Fibroblast of skin of abdomen (primary cell): Measurements from ENCODE around the gene LRRC4C.
"Not testable (repeated sequence)": the region's sequence is repeated elsewhere in the genome, so short reads cannot be mapped to it uniquely, and the experiment has no call there.

ENCODE experiments used
- DNase-seq: peaks from one replicate; pipeline ENCODE4 v3.0.0-alpha.2; 2013

Gene LRRC4C

GRCh38 chr11:40219401-40219800 lies 1240.1 kb downstream of the LRRC4C start:
- no peak for DNase-seq

GRCh38 chr11:40215556-40215955 lies 1243.9 kb downstream of the LRRC4C start:
- DNase-seq: no peak

DNA sequence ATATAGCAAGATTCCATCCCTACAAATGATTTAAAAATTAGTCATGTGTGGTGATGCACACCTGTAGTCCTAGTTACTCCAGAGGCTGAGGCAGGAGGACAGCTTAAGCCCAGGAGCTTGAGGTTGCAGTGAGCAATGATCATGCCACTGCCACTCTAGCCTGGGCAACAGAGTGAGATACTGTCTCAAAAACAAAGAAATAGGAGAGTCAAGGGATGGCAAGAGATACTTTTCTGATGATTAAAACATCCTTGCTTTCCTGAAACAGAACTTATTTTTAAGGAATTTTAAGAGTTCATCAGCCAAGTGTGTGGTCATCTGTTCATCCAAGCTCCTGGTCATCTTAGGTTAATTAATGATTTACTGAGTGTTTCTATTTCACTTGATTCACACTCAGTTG lies 1252.0 kb downstream of the LRRC4C start:
- no peak for DNase-seq

DNA sequence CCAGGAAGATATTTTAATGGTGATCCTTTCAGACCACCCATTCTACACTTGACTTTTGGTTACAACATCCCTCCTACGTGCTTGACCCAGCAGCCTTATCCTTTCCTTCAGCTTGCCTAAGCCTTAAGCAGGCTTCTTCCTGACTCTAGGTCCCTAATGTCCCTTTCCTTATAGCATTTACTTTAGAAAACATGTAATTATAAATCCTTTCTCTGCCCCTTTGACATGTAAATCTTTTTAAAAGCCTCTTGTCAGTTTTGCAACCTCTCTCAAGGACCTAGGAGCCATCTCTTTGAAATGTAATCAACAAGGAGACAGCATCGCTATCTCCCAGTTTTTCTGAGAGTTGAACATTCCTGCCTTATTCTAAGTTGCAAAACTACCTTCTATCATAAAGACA lies 1255.2 kb downstream of the LRRC4C start:
- DNase-seq: no peak

GRCh38 chr11:40203606-40204005 lies 1255.8 kb downstream of the LRRC4C start:
- DNase-seq: no peak

DNA sequence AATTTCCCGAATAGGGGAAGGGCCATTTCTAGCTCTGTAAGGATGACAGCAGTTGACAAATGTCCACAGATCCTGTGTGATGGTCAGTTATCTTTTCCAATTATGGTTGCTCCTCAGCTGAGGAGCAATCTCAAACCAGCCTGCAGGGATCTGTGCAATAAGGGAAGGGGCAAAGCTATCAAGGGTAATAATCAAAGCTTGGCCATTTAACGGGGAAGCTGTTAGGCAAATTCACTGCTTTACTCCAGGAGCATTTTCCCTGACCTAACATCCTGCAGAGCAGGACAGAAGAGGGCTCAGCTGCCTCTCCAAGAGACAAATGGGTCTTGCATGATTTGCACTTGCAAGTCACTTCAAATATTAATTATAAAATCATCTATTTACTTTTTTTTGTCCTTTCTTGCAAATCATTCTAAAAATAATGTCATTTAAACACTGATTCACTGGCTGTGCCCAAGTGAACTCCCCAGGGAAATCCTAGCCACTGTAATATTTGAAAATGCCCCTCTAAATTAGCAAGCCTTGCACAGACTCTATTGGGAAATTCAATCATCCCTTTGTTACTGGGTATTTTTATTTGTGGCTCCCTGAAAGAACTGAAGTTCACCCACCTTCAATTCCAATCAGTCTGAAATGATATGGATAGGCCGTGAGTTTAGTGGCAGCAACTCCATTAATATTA lies 1256.7 kb downstream of the LRRC4C start:
- DNase-seq: no peak

GRCh38 chr11:40192590-40192989 lies 1266.9 kb downstream of the LRRC4C start:
- not testable (repeated sequence) for DNase-seq

GRCh38 chr11:40190294-40190693 lies 1269.2 kb downstream of the LRRC4C start:
- DNase-seq: no peak

DNA sequence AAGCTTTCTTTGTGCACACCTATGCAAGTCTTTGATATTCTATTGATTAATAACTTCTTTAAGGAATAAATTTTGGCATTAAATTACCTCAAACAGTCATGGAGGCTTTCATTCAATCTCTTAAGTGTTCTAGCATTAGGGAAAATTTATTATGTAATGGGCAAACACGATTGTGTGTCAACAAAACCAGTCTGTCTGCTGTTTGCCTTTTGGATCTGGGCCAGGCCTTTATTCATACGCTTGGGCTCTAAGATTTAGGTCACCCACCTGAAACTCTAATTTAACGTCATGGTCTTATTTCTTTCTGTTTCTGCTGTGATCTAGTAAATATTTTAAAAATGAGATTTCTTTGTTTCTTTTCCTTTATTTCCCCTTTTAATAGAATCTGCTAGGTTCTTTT lies 1270.6 kb downstream of the LRRC4C start:
- no peak for DNase-seq

- no peak for DNase-seq
Measured at GRCh38 chr11:40187295-40187694, 1272.2 kb downstream of the LRRC4C start.

GRCh38 chr11:40186437-40187263 lies 1272.8 kb downstream of the LRRC4C start:
- no peak for DNase-seq

GRCh38 chr11:40185793-40186192 lies 1273.7 kb downstream of the LRRC4C start:
- DNase-seq: no peak

DNA sequence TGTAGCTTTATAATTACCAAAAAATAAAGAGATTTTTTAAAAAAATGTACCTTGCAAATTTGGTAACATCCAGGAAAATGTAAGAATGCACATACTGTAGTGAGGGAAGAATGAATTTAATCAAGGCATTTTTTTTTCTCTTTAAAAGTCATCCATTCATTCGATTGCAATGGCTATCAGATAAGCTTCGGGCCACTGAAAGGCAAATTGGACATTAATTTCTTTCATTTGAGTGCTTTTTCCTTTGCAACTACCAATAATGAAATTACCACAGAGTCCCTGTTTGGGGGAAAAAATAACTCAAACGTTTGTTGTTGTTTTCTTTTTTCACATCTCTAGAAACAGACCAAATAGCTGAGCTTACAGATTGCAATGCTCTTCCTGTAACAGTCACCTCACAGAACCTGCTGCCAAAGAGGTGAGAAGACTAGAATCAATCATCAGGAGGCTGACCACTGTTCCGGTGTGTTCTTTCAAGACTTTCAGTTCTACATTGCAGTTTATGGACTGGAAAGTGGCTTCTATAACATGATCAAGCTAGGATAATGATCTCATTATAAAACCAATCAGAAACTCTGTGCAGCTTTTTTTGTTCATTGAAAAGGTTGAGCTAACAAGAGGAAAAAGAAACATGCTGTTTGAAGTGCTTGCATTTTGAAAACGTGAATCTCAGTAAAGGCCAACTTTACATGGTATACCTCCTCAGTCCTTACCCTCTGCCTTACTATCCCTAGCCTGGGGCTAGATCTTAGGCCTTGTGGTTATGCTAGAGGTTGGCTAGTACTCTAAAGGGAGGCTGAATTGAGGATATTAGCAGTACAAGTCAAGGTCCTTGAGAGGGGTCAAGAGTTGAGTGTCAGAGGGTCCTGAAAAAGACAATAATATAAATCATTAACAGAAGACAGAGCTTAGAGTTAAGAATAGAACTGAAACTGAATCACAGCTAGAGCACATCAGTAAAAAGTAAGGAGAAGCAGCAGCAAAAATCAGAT lies 1276.1 kb downstream of the LRRC4C start:
- DNase-seq: no peak

DNA sequence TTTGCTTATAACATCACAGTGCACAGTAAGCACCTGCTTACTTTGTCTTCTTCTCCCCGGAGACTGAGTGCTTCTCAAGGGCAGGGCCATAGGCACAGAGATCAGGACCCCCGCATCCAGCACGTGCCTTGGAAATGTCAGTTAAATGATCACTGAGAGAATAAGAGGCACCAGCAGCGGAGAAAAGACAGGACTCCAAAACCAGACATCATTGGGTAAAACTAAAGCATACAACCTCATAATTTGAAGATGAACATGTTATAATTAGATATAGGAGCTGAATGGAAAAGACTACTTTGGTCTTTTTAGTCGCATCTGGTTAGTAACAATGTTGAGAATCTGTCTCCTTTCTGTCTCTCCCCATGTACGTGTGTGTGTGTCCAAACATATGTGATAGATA lies 1279.9 kb downstream of the LRRC4C start:
- no peak for DNase-seq

DNA sequence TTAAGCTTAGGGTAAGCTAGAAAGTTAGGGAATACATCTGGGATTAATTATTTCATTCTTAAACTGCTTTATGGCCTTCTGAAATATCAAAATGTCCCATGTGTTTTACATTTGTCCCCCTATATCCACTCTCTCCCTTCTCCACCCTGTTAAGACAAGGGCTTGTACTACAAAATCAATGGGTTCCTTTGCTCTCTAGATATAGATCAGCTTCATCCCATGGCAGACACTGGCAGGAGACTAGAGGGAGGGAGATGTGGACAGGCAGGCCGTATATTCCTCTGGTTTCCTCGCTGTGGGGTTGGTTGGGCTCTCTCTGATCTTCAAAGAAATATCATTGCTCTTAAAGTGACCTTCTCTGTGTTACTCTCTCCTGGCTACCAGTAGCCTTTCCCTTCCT lies 1281.0 kb downstream of the LRRC4C start:
- no peak for DNase-seq

DNA sequence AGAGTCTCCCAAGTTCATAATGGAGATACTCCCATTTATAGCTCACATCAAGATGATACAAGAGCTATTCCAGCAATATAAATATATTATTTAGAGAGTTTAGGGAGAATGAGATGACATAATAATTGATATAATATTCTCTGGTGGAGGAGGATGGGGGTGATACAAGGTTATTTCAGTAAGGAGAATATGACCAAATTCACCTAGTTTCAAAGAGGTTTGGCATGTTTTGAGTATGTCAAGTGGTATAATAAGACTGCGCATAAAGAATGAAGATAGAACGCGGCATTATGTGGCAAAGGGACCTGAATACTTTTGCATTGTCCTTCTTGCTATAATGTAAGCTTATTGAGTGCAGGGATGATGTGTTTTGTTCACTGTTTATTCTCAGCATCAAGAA lies 1283.5 kb downstream of the LRRC4C start:
- DNase-seq: no peak

DNA sequence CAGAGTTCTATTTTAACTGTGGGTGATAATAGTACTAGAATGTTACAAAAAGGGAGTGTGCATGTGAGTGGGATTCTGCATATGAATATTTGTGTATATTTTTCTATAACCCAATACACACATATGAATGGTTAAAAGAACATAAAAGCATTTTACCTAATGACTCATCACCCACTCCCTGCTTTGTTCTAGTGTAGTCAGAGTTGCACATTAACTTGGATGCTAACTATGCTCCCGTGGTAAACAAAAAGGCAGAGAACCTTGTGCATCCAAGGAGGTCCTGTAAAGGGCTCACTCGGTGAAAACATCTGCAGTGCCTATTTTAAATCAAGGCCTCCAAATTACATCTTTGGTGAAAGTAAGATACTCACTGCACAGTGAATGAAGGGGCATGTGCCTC lies 1289.4 kb downstream of the LRRC4C start:
- DNase-seq: no peak

DNA sequence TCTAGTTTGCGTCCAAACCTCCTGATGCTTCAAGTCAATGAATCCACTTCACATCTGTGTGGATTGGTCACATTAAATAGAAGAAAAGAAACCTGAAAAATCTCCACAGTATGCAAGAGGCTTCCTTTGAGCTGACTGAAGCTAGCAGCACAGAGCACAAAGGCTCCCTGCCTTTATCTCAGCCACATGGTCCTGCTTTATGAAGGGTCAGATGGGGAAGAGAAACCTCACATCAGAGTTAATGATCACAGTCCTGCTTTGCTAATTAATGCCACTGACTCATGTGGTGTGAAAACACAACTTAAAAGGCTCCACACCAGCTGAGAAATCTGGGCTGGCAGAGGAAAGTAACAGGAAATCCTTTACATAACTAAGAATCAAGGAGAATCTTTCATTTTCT lies 1291.0 kb downstream of the LRRC4C start:
- DNase-seq: no peak

DNA sequence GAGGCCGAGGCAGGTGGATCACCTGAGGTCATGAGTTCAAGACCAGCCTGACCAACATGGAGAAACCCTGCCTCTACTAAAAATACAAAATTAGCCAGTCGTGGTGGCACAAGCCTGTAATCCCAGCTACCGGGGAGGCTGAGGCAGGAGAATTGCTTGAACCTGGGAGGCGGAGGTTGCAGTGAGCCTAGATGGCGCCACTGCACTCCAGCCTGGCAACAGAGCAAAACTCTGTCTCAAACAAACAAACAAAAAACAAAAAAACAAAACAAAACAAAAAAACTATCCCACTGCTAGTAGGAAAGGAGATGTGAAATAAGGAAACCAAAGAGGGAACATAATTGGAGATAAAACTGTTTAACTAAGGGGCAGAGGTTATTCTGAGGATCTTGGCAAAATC lies 1291.6 kb downstream of the LRRC4C start:
- DNase-seq: not testable (repeated sequence)

DNA sequence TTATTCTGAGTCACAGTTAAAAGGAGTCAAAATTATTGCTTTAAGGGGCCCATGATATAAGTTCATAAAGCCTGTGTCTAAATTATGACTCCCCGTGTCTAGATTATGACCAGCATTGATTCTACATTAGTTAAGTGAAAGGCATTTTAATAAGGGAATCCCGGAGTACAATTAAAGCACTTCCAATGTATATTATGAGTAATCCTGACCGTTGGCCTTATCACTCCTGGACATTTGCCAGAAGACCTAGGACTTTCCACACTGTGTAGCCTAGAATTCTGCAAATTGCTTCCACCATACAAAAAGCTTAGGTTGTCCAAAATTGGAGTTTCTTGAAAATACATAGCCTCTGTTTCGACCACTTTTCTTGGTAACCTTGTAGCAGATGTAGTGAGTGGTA lies 1292.6 kb downstream of the LRRC4C start:
- DNase-seq: no peak

DNA sequence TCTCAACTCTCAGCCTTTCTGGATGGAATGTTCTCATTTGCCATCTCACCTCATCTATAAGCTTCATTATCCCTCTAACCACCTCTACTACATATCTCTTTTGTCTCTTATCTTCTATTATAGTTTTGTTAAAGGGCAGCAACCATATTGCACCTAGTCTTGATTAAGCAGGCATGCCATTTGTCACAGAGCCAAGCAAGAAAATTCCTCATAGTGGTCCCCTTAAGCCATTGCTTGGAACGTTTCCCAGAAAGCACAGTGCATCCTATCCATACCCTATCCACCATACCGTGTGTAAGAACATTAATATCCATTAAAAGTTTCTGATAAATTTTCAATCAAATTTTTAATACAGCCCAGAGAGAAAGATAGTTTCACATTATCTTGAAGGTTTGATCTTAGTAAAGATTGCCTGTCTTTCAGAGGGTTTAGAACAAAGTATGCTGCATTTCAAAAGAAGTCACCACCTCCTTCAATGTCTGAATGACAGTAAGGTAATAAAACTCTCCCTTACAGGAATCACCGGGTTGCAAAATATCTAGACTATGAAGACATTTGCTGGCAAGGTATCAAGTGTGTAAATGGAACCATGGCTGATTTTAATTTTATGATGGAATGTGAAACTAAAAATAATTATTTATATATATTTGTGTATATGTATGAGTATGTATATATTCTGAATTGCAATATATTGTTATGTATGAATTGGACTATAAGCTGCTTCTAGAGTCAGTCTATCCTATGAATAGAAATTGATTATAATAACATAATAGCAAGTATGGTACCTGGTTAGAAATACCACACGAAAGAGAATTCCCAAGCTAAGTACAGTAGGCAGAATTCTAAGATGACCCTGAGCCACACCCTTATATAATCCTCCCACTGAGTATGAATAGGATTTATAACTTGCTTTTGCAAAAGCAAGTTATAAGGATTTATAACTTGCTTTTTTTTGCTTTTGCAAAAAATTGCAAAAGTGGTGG lies 1296.3 kb downstream of the LRRC4C start:
- no peak for DNase-seq
